ENCODE data around the gene TYK2. TPM values are rescaled to one million over a fixed set of nuclear protein-coding genes. Genes with fewer than 3 reads are reported as not detected.
"Not testable (repeated sequence)": the region's sequence is repeated elsewhere in the genome, so short reads cannot be mapped to it uniquely, and the experiment has no call there.

The TYK2 gene
- polyA plus RNA-seq, 1 donor, result 111 TPM

GRCh38 chr19:10419646-10420443 lies 39.5 kb upstream of the TYK2 start:
- H3K4me3 ChIP-seq (ENCODE audit: low read length), result no peak overlapping the region
- H3K9me3 ChIP-seq (ENCODE audit: control insufficient read depth, low read depth, low read length), result peaks cover 14% of the 10 kb centered on the region
- no peak overlapping the region for H3K27ac ChIP-seq (ENCODE audit: low read length)
- H3K27me3 ChIP-seq (ENCODE audit: control insufficient read depth, insufficient read depth, low read length), result peaks cover 96% of the 10 kb centered on the region
- peaks cover 7% of the 10 kb centered on the region for H3K4me1 ChIP-seq (ENCODE audit: control insufficient read depth, insufficient read depth, low read length)
- H3K36me3 ChIP-seq (ENCODE audit: control insufficient read depth, insufficient read depth, low read length), result no peaks in the 10 kb centered on the region
- no CpG with 5 or more reads among the region's 61 CpGs for WGBS (ENCODE audit: insufficient coverage, low lambda C conversion rate)
- DNase-seq, result no peak

- no peak for DNase-seq
- no CpG with 5 or more reads among the region's 40 CpGs for WGBS (ENCODE audit: insufficient coverage, low lambda C conversion rate)
- peaks cover 15% of the 10 kb centered on the region for H3K9me3 ChIP-seq (ENCODE audit: control insufficient read depth, low read depth, low read length)
- peaks cover 7% of the 10 kb centered on the region for H3K4me1 ChIP-seq (ENCODE audit: control insufficient read depth, insufficient read depth, low read length)
- no peaks in the 10 kb centered on the region for H3K36me3 ChIP-seq (ENCODE audit: control insufficient read depth, insufficient read depth, low read length)
- no peak overlapping the region for H3K4me3 ChIP-seq (ENCODE audit: low read length)
- H3K27ac ChIP-seq (ENCODE audit: low read length), result no peak overlapping the region
- H3K27me3 ChIP-seq (ENCODE audit: control insufficient read depth, insufficient read depth, low read length), result peaks cover 94% of the 10 kb centered on the region
These were observed 38.9 kb upstream of the TYK2 start for GRCh38 chr19:10419200-10419645.

- Histone ChIP-seq H3K36me3 (ENCODE audit: control insufficient read depth, insufficient read depth, low read length) (no peaks in the 10 kb centered on the region), H3K27ac (ENCODE audit: low read length) (no peak overlapping the region), H3K4me1 (ENCODE audit: control insufficient read depth, insufficient read depth, low read length) (peaks cover 7% of the 10 kb centered on the region), H3K4me3 (ENCODE audit: low read length) (no peak overlapping the region), H3K27me3 (ENCODE audit: control insufficient read depth, insufficient read depth, low read length) (peaks cover 88% of the 10 kb centered on the region), H3K9me3 (ENCODE audit: control insufficient read depth, low read depth, low read length) (peaks cover 18% of the 10 kb centered on the region)
- no peak for DNase-seq
- 11% methylated on average over 3 of the region's 32 CpGs for WGBS (ENCODE audit: insufficient coverage, low lambda C conversion rate)
These were observed 38.3 kb upstream of the TYK2 start for GRCh38 chr19:10418485-10419199.

- no peak overlapping the region for H3K27ac ChIP-seq (ENCODE audit: low read length)
- H3K9me3 ChIP-seq (ENCODE audit: control insufficient read depth, low read depth, low read length), result peaks cover 18% of the 10 kb centered on the region
- WGBS (ENCODE audit: insufficient coverage, low lambda C conversion rate), result no CpG with 5 or more reads among the region's 3 CpGs
- H3K4me3 ChIP-seq (ENCODE audit: low read length), result no peak overlapping the region
- no peaks in the 10 kb centered on the region for H3K36me3 ChIP-seq (ENCODE audit: control insufficient read depth, insufficient read depth, low read length)
- peaks cover 83% of the 10 kb centered on the region for H3K27me3 ChIP-seq (ENCODE audit: control insufficient read depth, insufficient read depth, low read length)
- H3K4me1 ChIP-seq (ENCODE audit: control insufficient read depth, insufficient read depth, low read length), result peaks cover 7% of the 10 kb centered on the region
- no peak for DNase-seq
These were observed 37.8 kb upstream of the TYK2 start for GRCh38 chr19:10418235-10418484.

- Histone ChIP-seq H3K4me3 (ENCODE audit: low read length) (no peak overlapping the region), H3K36me3 (ENCODE audit: control insufficient read depth, insufficient read depth, low read length) (no peaks in the 10 kb centered on the region), H3K9me3 (ENCODE audit: control insufficient read depth, low read depth, low read length) (peaks cover 18% of the 10 kb centered on the region), H3K27me3 (ENCODE audit: control insufficient read depth, insufficient read depth, low read length) (peaks cover 80% of the 10 kb centered on the region), H3K27ac (ENCODE audit: low read length) (no peak overlapping the region), H3K4me1 (ENCODE audit: control insufficient read depth, insufficient read depth, low read length) (peaks cover 7% of the 10 kb centered on the region)
- no peak for DNase-seq
- WGBS (ENCODE audit: insufficient coverage, low lambda C conversion rate), result no CpG with 5 or more reads among the region's 30 CpGs
These were observed 37.3 kb upstream of the TYK2 start for GRCh38 chr19:10417541-10418234.

GRCh38 chr19:10416380-10417257 lies 36.2 kb upstream of the TYK2 start:
- Histone ChIP-seq H3K27me3 (ENCODE audit: control insufficient read depth, insufficient read depth, low read length) (peaks cover 75% of the 10 kb centered on the region), H3K27ac (ENCODE audit: low read length) (no peak overlapping the region), H3K9me3 (ENCODE audit: control insufficient read depth, low read depth, low read length) (peaks cover 18% of the 10 kb centered on the region), H3K4me1 (ENCODE audit: control insufficient read depth, insufficient read depth, low read length) (peaks cover 7% of the 10 kb centered on the region), H3K4me3 (ENCODE audit: low read length) (peak overlapping the region; percentile 29), H3K36me3 (ENCODE audit: control insufficient read depth, insufficient read depth, low read length) (no peaks in the 10 kb centered on the region)
- DNase-seq, result peak; percentile 61 to 71
- 20% methylated on average over 2 of the region's 67 CpGs for WGBS (ENCODE audit: insufficient coverage, low lambda C conversion rate)

- H3K36me3 ChIP-seq (ENCODE audit: control insufficient read depth, insufficient read depth, low read length), result no peaks in the 10 kb centered on the region
- H3K27ac ChIP-seq (ENCODE audit: low read length), result no peak overlapping the region
- WGBS (ENCODE audit: insufficient coverage, low lambda C conversion rate), result no CpG with 5 or more reads among the region's 9 CpGs
- peaks cover 18% of the 10 kb centered on the region for H3K9me3 ChIP-seq (ENCODE audit: control insufficient read depth, low read depth, low read length)
- H3K4me1 ChIP-seq (ENCODE audit: control insufficient read depth, insufficient read depth, low read length), result peaks cover 7% of the 10 kb centered on the region
- DNase-seq, result no peak
- peaks cover 69% of the 10 kb centered on the region for H3K27me3 ChIP-seq (ENCODE audit: control insufficient read depth, insufficient read depth, low read length)
- peak overlapping the region; percentile 29 for H3K4me3 ChIP-seq (ENCODE audit: low read length)
These were observed 35.7 kb upstream of the TYK2 start for GRCh38 chr19:10416083-10416379.

- Histone ChIP-seq H3K9me3 (ENCODE audit: control insufficient read depth, low read depth, low read length) (peaks cover 14% of the 10 kb centered on the region), H3K4me3 (ENCODE audit: low read length) (no peak overlapping the region), H3K4me1 (ENCODE audit: control insufficient read depth, insufficient read depth, low read length) (peaks cover 7% of the 10 kb centered on the region), H3K27ac (ENCODE audit: low read length) (no peak overlapping the region), H3K36me3 (ENCODE audit: control insufficient read depth, insufficient read depth, low read length) (no peaks in the 10 kb centered on the region), H3K27me3 (ENCODE audit: control insufficient read depth, insufficient read depth, low read length) (peaks cover 47% of the 10 kb centered on the region)
- no peak for DNase-seq
- WGBS (ENCODE audit: insufficient coverage, low lambda C conversion rate), result 88% methylated on average over 1 of the region's 13 CpGs
These were observed 32.0 kb upstream of the TYK2 start for GRCh38 chr19:10412257-10412977.

- not testable (repeated sequence) for H3K27ac ChIP-seq (ENCODE audit: low read length); DNase-seq; H3K4me1 ChIP-seq (ENCODE audit: control insufficient read depth, insufficient read depth, low read length); H3K4me3 ChIP-seq (ENCODE audit: low read length); H3K36me3 ChIP-seq (ENCODE audit: control insufficient read depth, insufficient read depth, low read length); H3K9me3 ChIP-seq (ENCODE audit: control insufficient read depth, low read depth, low read length)
- peaks cover 45% of the 10 kb centered on the region for H3K27me3 ChIP-seq (ENCODE audit: control insufficient read depth, insufficient read depth, low read length)
- no CpG with 5 or more reads among the region's 5 CpGs for WGBS (ENCODE audit: insufficient coverage, low lambda C conversion rate)
These were observed 30.9 kb upstream of the TYK2 start for GRCh38 chr19:10411224-10411623.
